ENCODE results near the gene NMT1.

- TF ChIP-seq POLR2A (IDR thresholded peaks at IDR 0.05) = no peak
- TF ChIP-seq CTCF (IDR thresholded peaks at IDR 0.05) = no peak
These were observed 57.6 kb downstream of the NMT1 start for GRCh38 chr17:45118691-45119090.

Data from suprapubic skin (tissue), 3 donors.